ENCODE data around the gene ZNF521.

ZNF521 gene

DNA sequence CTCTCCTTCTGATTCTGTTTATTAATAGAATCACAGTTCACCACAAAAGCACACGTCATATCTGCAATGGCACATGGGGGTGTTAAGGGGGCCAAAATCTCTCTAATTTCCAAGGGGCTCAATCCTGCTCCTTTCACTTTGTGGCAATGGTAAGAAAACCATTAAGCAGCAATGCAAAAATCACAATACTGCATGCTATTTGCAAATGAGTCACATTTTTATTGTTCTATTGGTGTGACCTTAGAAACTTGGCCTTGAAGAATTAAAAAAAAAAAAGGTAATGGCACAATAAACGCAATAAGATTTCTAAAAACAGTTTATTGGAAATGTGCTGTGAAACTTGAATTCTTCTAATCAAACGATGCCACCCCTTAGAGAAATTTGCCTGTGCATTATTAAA is 251.5 kb downstream of the ZNF521 start:
- ATAC-seq: no peak
- no peak for TF ChIP-seq ZNF565 (CRISPR knock-in tag; conservative IDR thresholded peaks at IDR 0.05; ENCODE audit: low read depth)
- TF ChIP-seq, protein P1, sequence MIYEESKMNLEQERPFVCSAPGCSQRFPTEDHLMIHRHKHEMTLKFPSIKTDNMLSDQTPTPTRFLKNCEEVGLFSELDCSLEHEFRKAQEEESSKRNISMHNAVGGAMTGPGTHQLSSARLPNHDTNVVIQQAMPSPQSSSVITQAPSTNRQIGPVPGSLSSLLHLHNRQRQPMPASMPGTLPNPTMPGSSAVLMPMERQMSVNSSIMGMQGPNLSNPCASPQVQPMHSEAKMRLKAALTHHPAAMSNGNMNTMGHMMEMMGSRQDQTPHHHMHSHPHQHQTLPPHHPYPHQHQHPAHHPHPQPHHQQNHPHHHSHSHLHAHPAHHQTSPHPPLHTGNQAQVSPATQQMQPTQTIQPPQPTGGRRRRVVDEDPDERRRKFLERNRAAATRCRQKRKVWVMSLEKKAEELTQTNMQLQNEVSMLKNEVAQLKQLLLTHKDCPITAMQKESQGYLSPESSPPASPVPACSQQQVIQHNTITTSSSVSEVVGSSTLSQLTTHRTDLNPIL (CRISPR knock-in tag; IDR thresholded peaks at IDR 0.05; ENCODE audit: low read depth): no peak

DNA sequence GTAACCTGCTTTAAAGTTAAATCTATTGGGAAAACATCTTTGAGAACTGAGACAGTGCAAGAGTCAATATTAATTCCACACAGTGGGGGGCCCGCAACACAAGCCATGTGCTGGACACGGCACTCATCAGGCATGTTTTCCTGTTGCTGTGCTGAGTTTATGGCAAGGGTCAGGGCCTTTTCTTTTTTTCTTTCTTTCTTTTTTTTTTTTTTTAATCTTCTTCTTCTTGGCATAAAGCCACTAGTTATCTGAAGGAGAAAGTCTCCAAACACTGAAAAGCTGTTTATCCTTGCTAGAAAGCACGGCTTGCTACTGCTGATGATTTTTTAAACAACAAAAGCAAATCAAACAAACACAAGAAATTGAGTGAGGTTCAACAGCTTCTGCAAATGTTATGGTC is 252.1 kb downstream of the ZNF521 start:
- ATAC-seq: peak; percentile 39; the same call in 1 of the 3 replicates
- no peak for TF ChIP-seq SNAI2 (CRISPR knock-in tag; IDR thresholded peaks at IDR 0.05)
- no peak for TF ChIP-seq ZNF70 (CRISPR knock-in tag; IDR thresholded peaks at IDR 0.05)

DNA sequence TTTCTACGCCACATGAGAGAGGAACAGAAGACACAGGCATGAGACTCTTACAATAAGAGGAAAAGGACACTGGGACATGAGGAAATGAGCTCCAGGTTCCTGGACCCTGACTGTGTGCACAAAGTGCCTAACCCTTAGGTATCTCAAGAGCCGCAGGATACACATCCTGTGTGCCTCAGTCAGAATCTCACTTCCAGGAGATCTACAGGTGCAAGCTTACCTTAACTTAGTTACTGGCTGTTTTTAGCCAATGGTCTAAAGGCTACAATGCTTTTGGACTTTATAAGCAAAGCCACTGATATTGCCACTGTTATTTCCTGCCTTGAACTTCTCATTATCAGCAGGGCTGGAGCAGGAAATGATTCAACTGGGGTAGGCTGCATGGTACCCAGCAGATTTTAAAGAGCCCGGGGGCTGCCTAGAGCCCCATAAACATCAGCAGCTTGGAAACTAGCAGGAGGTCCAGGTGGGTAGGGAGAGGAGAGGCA is 254.4 kb downstream of the ZNF521 start:
- no peak for ATAC-seq
- no peak for TF ChIP-seq ARNTL (CRISPR knock-in tag; IDR thresholded peaks at IDR 0.05; ENCODE audit: borderline replicate concordance, low read depth)
- TF ChIP-seq ISL1 (CRISPR knock-in tag; IDR thresholded peaks at IDR 0.05): no peak
- TF ChIP-seq TCF4 (CRISPR knock-in tag; IDR thresholded peaks at IDR 0.05; ENCODE audit: borderline replicate concordance): no peak
- TF ChIP-seq, protein P2, sequence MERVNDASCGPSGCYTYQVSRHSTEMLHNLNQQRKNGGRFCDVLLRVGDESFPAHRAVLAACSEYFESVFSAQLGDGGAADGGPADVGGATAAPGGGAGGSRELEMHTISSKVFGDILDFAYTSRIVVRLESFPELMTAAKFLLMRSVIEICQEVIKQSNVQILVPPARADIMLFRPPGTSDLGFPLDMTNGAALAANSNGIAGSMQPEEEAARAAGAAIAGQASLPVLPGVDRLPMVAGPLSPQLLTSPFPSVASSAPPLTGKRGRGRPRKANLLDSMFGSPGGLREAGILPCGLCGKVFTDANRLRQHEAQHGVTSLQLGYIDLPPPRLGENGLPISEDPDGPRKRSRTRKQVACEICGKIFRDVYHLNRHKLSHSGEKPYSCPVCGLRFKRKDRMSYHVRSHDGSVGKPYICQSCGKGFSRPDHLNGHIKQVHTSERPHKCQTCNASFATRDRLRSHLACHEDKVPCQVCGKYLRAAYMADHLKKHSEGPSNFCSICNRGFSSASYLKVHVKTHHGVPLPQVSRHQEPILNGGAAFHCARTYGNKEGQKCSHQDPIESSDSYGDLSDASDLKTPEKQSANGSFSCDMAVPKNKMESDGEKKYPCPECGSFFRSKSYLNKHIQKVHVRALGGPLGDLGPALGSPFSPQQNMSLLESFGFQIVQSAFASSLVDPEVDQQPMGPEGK (CRISPR knock-in tag; IDR thresholded peaks at IDR 0.05; ENCODE audit: borderline replicate concordance): no peak
- no peak for TF ChIP-seq ESRRG (CRISPR knock-in tag; IDR thresholded peaks at IDR 0.05)
- TF ChIP-seq GLIS3 (CRISPR knock-in tag; IDR thresholded peaks at IDR 0.05): no peak
- no peak for TF ChIP-seq ZC3H10 (CRISPR knock-in tag; IDR thresholded peaks at IDR 0.05)
- TF ChIP-seq, protein P1 (CRISPR knock-in tag; IDR thresholded peaks at IDR 0.05; ENCODE audit: low read depth): no peak
- TF ChIP-seq TOX (CRISPR knock-in tag; IDR thresholded peaks at IDR 0.05; ENCODE audit: borderline replicate concordance): no peak

DNA sequence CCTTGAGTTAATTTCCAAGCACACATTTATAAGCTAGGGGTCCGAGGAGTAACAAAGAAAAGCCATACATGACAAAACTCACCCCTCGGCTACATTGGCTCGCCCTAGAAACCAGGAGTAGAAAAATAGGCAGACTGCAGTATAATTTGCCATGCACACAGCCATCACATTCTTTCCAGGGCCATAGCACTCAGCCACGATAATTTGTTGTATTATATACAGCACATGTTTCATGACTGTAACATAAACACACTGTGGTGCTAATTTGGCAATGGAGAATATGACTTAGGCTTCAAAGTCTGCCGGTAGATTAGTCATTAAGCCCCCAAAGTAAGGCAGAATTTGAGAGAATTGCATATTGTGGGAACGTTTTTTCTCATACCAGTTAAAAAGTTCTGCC is 254.9 kb downstream of the ZNF521 start:
- no peak for ATAC-seq
- no peak for TF ChIP-seq ZNF8 (CRISPR knock-in tag; IDR thresholded peaks at IDR 0.05)
- TF ChIP-seq ESRRG (CRISPR knock-in tag; IDR thresholded peaks at IDR 0.05): no peak
- no peak for TF ChIP-seq ZNF70 (CRISPR knock-in tag; IDR thresholded peaks at IDR 0.05)
- TF ChIP-seq SNAI2 (CRISPR knock-in tag; IDR thresholded peaks at IDR 0.05): no peak
- no peak for TF ChIP-seq PPARA (CRISPR knock-in tag; IDR thresholded peaks at IDR 0.05; ENCODE audit: borderline replicate concordance)
- TF ChIP-seq TCF4 (CRISPR knock-in tag; IDR thresholded peaks at IDR 0.05; ENCODE audit: borderline replicate concordance): no peak
- TF ChIP-seq RARB (CRISPR knock-in tag; IDR thresholded peaks at IDR 0.05): no peak
- TF ChIP-seq, protein P1 (CRISPR knock-in tag; IDR thresholded peaks at IDR 0.05; ENCODE audit: low read depth): no peak
- no peak for TF ChIP-seq GLIS3 (CRISPR knock-in tag; IDR thresholded peaks at IDR 0.05)

DNA sequence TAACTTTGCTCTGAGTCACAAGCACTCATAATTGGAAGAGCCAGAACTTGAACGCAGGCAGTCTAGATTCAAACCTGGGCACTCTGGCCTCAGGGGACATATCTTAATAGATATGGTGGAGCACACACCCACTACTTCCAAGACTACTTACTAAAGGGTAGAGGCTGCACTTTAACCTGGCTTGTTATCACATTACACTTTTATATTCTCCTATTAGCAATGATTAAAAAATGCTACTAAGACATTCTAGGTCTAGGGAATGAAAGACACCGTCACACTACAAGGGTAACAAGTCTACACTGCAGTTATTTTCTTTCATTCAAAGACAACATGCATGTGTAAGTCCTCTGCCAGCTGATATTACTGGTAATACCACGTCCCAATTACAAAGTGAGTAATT is 258.8 kb downstream of the ZNF521 start:
- no peak for ATAC-seq
- no peak for TF ChIP-seq ZFP3 (CRISPR knock-in tag; IDR thresholded peaks at IDR 0.05)
- TF ChIP-seq ESRRG (CRISPR knock-in tag; IDR thresholded peaks at IDR 0.05): no peak
- no peak for TF ChIP-seq OSR1 (CRISPR knock-in tag; IDR thresholded peaks at IDR 0.05)
- TF ChIP-seq, protein P3, sequence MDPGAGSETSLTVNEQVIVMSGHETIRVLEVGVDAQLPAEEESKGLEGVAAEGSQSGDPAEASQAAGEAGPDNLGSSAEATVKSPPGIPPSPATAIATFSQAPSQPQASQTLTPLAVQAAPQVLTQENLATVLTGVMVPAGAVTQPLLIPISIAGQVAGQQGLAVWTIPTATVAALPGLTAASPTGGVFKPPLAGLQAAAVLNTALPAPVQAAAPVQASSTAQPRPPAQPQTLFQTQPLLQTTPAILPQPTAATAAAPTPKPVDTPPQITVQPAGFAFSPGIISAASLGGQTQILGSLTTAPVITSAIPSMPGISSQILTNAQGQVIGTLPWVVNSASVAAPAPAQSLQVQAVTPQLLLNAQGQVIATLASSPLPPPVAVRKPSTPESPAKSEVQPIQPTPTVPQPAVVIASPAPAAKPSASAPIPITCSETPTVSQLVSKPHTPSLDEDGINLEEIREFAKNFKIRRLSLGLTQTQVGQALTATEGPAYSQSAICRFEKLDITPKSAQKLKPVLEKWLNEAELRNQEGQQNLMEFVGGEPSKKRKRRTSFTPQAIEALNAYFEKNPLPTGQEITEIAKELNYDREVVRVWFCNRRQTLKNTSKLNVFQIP (CRISPR knock-in tag; IDR thresholded peaks at IDR 0.05; ENCODE audit: borderline replicate concordance, low read depth): no peak
- no peak for TF ChIP-seq RARB (CRISPR knock-in tag; IDR thresholded peaks at IDR 0.05)
- no peak for TF ChIP-seq ZNF8 (CRISPR knock-in tag; IDR thresholded peaks at IDR 0.05)
- TF ChIP-seq, protein P1 (CRISPR knock-in tag; IDR thresholded peaks at IDR 0.05; ENCODE audit: low read depth): no peak
- no peak for TF ChIP-seq CSDC2 (CRISPR knock-in tag; IDR thresholded peaks at IDR 0.05)
- TF ChIP-seq ZC3H10 (CRISPR knock-in tag; IDR thresholded peaks at IDR 0.05): no peak
- TF ChIP-seq, protein P2 (CRISPR knock-in tag; IDR thresholded peaks at IDR 0.05; ENCODE audit: borderline replicate concordance): no peak
- TF ChIP-seq, protein P4, sequence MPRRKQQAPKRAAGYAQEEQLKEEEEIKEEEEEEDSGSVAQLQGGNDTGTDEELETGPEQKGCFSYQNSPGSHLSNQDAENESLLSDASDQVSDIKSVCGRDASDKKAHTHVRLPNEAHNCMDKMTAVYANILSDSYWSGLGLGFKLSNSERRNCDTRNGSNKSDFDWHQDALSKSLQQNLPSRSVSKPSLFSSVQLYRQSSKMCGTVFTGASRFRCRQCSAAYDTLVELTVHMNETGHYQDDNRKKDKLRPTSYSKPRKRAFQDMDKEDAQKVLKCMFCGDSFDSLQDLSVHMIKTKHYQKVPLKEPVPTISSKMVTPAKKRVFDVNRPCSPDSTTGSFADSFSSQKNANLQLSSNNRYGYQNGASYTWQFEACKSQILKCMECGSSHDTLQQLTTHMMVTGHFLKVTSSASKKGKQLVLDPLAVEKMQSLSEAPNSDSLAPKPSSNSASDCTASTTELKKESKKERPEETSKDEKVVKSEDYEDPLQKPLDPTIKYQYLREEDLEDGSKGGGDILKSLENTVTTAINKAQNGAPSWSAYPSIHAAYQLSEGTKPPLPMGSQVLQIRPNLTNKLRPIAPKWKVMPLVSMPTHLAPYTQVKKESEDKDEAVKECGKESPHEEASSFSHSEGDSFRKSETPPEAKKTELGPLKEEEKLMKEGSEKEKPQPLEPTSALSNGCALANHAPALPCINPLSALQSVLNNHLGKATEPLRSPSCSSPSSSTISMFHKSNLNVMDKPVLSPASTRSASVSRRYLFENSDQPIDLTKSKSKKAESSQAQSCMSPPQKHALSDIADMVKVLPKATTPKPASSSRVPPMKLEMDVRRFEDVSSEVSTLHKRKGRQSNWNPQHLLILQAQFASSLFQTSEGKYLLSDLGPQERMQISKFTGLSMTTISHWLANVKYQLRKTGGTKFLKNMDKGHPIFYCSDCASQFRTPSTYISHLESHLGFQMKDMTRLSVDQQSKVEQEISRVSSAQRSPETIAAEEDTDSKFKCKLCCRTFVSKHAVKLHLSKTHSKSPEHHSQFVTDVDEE (CRISPR knock-in tag; IDR thresholded peaks at IDR 0.05): no peak

All from SK-N-SH treated with all-trans-retinoic acid at 6 μM for 48 hours (cell line).